GM19023 (cell line): ENCODE measurements around the gene ADGRL4.
"Not testable (repeated sequence)": the region's sequence is repeated elsewhere in the genome, so short reads cannot be mapped to it uniquely, and the experiment has no call there.

ENCODE experiments used
- ATAC-seq: cut with Tn5 transposase; IDR thresholded peaks from one replicate; pipeline ENCODE4 v1.9.1; 2021; ENCODE audit warnings: mild to moderate bottlenecking, moderate library complexity; ENCODE audit not compliant: unreplicated experiment

Gene ADGRL4

DNA sequence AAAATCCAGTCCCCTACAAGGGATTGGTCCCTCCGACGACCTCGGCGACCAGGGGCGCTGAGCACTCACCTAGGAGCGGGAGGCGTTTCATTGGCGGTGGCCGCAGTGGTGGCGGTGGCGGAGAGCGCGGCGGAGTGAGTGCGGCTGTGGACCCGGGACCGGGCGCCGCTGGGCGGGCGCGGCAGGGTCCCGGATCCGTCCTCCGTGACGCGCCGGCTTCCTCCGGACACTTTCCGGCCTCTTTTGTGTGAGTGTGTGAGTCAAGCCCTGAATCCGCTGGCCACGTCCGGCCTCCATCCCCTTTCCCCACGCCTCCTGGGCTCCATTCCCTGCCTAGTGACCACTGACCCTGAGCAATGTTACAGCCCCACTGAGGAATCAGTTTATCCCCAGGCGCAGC, at the start of gene ADGRL4:
ADGRL4 (minus strand) TSS at position 167 of the 400 bp plus-strand sequence; CDS start at position 91, 76 bp downstream.
- no peak for ATAC-seq

DNA sequence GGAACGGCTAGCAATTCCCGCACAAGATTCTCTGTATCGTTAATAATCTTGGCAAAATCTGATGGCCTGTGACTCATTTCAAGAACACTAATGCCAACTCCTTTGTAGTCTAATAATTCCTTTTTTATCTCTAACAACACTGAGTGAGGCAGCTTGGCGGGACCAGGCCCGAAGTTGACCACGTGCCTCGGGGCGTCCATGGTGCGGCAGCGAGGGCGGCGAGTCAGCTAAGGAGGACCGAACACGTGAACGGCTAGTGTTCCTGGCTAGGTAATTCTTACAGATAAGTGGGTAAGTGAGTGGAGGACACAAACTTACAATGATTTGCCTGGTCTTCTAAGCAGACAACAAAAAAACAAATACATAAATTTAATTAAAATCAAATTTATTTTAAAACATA, 49.3 kb upstream of the ADGRL4 start:
- ATAC-seq: no peak

DNA sequence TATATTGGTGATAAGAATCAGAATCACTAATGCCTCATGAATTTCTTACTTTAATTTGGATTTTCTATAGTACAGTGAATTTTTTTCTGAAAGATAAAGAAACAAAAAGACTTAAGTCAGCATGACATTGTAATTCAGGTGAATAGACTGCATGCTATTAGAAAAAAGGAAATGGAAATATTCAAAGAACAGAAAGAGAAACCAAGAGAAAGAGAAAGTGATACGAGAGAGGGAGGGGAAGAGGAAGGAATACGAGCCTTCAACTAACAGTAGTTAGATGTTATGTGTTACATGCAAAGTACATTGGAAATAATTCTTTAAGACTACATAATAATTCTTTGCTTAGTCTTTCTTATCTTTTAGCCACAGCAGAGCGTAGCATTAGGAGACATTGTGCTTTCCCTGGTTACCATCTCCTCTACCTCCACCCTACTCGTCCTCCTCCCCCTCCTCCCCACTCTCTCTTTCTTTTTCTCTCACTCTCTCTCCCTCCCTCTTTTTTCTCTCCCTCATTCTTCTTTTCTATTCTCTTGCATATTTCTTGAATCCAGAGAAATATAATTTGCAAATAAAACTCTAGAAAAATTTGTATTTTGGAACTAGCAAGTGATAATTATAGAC, 46.4 kb upstream of the ADGRL4 start:
- ATAC-seq: peak; percentile 96

DNA sequence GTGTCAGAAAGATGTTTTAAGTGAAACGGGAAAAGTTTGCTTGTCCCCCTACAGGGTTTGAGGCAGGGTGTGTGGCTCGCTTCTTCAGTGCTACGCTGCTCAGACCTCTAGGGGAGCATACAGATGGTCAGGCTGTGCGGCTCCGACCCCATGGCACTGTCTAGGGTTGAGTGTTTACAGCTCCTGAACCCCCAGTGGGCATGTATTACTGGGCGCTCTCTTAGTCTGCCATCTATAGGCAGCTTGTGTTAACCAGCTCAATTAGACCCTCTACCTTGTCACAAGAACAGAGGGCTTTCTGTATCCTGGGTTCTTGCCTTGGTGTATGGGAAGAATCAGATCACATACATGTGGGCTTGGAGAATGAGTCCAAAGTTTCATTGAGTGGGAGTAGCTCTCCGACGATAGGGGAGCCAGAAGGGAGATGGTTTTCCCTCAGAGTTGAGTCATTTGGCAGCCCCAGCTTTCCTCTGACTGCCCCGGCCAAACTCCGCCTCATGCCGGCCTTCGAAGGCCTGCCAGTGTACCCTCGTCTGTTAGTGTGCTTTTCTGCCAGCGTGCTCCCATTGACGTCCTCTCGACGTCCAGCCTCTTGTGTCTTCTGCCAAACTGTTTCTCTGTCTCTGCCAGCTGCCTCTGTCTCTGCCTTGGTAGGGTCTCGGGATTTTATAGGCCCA, 38.6 kb upstream of the ADGRL4 start:
- ATAC-seq: no peak

DNA sequence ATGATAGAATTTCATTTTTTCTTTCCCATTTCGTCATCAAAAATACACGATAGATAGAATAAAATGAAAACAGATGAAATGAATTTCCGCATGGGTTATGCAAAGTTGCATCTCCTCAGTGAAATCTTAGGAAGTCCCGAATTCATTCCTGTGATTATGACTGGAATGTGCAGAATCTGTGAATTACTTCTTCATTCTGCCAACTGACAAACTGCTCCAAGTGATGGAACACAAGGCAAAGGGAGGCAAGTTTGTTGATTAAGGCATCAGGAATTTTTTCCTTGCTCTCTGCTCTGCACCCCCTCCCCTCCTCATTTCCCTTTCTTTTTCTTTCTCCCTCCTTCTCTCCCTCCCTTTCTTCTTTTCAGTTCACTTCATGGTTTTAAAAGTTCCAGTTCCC, 37.0 kb upstream of the ADGRL4 start:
- ATAC-seq: no peak

DNA sequence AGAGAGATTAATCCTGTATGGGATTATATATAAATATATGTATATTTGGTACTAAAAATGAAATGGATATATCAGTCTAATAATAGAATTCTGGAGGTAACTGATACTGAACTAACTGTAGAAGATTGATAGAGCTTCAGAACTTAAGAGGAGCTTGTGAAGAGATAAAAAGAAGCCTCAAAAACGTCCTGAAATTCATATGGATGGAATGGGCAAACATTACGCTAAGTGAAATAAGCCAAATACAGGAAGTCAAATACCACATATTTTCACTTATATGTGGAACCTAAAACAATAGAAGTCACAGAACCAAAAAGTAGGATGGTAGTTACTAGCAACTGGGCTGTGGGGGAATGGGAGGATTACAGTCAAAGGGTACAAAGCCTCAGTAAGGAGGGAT, 36.0 kb upstream of the ADGRL4 start:
- no peak for ATAC-seq

DNA sequence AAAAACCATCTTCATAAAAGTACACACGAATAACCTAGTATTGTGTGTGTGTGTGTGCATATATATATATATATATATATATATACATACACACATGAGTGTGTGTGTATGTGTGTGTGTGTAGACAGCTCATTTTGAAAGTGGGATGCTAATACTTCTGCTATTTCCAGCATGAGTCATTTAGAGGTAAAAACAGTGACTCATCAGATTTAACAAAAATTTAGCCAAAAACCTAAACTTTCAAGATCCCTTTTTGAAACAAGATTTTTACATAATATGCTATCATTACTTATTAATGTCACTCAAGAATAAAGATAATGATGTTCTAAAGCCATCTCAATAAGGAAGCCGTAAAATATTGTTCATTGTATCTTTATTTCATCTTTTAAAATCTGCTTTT, 35.6 kb upstream of the ADGRL4 start:
- ATAC-seq: peak; percentile 38

DNA sequence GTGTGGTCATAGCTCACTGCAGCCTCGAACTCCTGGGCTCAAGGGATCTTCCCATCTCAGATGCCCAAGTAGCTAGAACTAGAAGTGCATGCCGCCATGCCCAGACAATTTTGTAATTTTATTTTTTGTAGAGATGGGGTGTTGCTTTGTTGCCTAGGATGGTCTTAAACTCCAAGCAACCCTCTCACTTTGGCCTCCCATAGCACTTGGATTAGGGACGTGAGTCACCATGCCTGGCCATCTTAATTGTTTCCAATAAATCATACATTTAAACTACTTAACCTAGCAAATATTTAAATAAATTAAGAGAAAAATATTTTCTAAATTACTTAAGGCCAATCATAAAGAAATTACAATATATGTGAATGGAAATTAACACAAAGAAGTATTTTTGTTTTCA, 35.1 kb upstream of the ADGRL4 start:
- ATAC-seq: no peak

DNA sequence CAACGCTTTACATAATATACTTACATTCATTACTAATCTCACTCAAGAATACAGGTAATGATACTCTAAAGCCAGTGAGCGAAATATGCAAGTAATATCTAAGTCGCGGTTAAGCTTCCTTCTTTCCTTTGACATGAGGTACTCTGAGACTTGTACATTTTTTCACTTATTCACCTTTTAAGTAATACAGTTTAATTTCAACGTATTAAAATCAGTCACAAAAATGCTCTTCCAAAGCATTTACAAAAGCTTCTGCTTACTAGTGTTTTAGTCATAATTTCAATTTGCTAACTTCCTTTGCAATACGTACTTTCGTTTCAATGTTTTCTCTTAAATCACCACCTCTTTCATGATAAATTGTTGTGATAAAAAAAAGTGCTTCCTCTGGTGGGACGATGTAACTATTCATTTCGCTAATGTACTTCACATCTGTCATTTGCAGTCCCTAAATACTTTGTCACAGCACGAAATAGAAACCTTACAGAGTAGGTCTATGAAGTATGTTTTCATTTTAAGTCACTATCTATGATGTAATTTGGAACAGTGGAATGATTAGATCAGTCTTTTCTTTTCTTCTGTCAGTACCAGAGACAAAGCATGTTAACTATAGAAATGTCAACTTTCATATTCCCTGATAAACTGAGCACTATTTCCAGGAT, 34.0 kb upstream of the ADGRL4 start:
- peak; percentile 89 for ATAC-seq

DNA sequence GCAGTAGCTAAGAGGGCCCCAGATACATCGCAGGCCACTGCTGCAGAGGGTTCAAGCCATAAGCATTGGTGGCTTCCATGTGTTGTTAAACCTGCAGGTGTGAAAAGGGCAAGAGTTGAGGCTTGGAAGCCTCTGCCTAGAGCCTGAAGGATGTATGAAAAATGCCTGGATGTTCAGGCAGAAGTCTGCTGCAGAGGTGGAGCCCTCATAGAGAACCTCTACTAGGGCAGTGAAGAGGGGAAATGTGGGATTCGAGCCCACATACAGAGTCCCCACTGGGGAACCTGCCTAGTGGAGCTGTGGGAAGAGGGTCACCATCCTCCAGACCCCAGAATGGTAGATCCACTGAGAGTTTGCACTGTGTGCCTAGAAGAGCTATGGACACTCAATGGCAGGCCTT, 30.6 kb upstream of the ADGRL4 start:
- no peak for ATAC-seq

DNA sequence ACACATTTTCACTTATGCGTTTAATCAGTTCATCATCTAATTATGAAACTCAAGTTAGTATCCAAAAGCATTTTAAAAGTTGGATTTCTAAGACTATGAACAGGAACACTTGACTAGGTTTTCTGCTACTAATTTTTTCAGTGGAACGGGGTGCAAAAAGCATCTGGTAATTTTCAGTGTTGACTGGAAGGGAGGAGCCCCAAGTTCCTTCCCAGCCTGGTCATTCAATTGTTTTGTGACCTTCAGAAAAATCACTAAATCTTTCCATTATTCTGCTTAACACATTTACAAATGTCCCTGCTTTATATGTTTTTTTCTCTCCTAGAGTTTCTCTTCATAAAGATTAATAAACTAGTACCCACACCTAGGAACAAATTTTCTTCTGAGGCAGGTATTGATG, 6.0 kb upstream of the ADGRL4 start:
- no peak for ATAC-seq

DNA sequence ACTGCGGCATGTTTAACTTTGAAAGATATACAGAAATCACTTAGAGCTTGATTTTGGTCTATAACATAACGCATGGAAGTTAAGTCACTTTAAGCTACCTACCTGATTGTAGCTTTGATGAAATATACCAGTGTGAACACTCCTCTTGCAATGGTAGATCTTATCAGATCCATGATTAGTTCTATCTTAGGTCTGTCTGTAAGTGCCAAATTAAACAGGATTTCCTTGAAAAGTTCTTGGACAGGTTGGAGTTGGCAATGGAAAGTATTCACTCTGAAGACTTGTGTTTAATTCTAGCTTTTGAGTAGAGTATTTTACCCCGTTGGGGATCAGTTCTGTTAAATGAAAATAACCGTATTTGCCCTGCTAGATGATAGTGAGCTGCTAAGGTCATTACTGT, 4.1 kb upstream of the ADGRL4 start:
- ATAC-seq: no peak

DNA sequence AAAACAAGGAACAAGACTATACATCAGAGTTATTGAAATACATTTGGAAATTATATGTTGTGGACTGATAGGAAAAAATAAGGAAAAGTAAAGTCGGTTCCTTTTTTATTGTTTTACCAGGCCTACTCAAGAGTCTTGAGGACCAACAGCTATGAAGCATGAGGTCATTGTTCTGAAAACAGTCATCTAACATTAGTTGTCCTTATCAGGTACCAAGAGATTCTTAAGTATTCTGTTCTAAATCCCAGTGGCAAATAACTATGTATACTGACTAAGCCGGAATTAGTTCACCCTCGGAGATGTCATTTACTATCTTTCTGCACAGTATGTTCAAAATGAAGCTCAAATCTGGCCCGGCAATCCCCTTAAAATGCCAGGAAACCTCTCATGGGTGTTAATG, 585 bp downstream of the ADGRL4 start:
- ATAC-seq: no peak

DNA sequence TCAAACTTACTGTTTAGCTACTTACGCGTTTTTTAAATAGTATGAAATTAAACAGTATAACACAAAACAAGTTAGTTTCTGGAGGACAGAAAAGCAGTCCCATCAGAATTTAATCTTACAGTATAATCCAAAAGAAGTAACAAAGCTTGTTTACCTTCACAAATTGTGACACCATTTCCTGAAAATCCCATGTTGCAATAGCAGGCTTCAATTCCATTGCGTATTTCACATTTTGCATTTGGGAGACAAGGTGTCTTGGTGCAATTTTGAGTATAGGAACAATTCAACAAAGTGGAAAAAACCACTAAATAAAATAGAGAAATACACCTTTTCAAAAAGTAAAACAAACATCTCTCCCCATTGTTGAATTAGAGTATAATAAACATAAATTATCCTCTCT, 1.6 kb downstream of the ADGRL4 start:
- no peak for ATAC-seq

DNA sequence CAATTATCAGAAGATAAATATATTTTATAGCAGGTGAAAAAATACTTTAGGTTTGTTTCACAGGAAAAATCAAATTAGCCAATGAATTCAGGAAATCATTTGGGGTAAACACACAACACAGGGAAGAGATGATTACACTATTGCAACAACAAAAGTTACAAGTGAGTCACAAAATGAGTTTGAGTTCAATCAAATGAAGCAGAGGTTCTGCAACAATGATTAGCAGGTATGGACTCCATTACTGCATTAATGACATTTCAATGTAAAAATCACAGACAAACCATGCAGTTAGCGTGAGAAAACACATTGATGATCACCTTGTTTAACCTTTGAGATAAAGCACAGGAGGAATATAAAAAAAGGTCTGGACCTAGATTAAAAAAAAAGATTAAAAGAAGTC, 9.7 kb downstream of the ADGRL4 start:
- ATAC-seq: no peak

DNA sequence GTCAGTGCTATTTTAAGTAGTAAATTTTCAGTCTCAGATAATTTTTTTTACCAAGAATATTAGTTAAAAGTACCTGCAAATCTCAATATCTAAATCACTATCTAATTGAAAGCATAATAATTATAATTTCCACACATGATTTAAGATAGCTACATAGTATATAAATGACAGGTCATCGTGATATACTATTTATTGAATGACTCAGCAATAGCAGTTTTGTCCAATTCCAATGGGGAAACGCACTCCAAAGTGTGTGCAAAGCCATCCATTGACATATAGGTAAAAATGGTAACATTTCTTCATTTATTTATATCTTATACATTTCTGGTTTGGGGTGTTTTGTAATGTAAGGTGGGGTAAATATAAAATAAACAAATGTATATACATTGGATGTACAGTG, 19.5 kb downstream of the ADGRL4 start:
- no peak for ATAC-seq

DNA sequence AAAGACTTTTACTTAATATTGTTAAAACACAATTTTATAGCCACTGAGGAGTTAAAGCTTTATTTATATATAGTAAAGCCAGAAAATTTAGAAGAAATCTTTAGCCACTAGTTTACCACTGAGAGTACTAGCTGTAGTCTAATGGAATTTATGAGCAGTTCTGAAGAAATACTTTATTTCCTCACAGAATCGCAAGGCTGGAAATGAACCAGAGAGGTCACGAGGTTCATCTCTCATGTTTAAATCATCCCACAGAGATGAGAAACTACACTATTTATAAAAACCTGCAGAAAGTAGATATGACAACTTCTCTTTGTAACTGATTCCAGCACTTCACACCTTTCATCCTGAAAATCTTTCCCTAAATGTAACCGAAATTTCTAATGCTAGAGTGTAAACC, 26.0 kb downstream of the ADGRL4 start:
- no peak for ATAC-seq

DNA sequence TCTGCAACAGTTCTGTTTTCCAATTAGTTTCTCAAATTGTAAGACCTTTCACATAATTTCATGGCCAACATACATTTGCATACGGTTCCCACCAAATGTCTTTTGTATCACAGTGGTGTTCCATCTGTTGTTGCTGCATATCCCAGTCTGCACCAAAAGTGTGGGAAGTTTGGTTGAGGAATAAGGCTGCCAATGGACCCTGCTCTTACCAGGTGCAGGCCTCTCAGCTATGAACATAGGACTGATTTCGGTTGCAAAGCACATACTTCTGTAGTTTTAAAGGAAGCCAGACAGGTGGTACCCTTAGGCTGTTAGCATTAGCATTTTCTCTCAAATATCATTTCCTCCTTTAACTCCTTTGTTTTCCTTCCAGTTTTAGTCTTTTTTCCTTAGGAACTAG, 33.8 kb downstream of the ADGRL4 start:
- ATAC-seq: no peak

DNA sequence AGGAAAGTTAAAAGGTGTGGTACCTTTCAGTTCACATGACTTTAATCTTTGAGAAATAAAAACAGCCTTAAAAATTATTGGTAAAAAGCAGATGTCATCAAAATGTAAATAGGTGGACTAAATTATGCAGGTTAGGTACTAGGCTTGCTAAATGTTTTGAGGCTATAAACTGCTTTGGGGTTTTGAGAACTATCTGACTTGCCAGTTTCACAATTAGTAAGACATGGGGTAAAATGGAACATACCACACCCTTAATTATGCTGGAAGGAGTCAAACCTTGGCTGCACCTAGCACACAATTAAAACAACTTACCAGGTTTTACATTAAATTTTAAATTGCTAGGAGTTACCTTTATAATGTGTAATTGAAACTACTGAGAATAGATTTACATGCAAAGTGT, 39.4 kb downstream of the ADGRL4 start:
- ATAC-seq: not testable (repeated sequence)

DNA sequence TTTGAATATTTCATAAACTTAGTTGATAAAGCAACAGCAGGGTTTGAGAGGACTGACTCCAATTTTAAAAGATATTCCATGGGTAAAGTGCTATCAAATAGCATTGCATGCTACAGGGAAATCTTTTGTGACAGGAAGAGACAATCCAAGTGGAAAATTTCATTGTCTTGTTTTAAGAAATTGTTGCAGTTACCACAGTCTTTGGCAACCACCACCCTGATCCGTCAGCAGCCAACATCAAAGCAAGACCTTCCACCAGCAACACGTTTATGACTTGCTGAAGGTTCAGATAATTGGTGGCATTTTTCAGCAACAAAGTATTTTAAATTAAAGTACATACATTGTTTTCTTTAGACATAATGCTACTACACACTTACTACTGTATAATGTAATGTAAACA, 47.8 kb downstream of the ADGRL4 start:
- no peak for ATAC-seq

DNA sequence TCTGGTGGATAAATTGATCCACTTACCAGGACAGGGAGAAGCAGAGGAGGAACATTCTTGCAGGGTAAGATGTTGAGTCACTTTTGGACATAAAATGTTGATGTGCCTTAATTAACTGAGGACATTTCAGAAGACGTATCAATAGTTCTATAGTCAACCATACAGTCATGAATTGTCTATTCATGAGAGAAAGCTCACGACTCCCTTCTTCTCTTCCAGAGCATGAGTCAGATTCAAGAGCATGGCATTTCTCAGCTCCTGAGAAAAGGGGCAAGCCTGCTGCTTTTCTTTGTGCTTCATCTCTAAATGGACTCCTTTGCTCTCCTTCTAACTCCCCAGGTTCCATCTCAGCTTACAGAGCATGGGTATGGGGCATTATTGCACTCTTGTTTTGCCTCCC, 55.7 kb downstream of the ADGRL4 start:
- ATAC-seq: no peak

DNA sequence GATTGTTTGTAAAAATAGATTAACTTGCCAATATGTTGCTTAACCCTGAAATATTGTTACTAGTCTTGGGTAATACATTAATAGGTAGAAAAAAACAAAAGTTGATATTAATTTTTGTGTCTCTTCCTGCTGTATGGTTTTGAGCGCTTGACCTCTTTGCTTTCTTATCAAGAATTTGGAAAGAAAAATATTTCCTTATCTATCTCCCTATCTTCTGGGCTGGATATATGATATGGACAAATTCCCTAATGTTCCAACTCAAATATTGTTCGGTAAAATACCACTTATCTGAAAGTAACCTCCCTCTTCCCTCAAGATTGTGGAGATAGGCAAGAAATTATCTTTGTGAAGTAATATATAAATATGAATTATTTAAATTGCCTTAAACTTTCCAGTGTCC, 57.3 kb downstream of the ADGRL4 start:
- no peak for ATAC-seq
